ENCODE data around the gene RBP2. TPM values are rescaled to one million over a fixed set of nuclear protein-coding genes. Genes with fewer than 3 reads are reported as not detected.

Gene RBP2
- total RNA-seq, 4 donors from 2014 or later: not detected

DNA sequence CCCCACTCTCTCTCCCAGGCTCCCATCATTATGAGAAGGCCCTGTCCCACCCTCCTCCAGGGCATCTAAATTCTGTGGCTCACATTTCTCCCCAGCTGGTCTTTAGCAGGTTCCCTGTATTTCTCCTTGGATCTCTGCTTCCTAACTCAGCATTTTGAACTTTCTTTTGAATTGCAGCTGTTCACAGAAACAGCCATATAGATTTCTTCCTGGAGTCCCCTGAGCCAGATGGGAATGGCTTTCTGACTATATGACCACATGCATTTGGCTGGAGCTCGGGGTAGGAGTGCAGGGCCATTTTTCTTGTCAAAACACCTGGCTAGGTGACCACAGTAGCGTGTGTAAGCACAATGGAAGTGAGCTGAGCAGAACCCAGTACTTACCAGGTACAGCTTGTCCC is 22.0 kb downstream of the RBP2 start:
- TF ChIP-seq POLR2A (IDR thresholded peaks at IDR 0.05): no peak
- TF ChIP-seq, protein P1, sequence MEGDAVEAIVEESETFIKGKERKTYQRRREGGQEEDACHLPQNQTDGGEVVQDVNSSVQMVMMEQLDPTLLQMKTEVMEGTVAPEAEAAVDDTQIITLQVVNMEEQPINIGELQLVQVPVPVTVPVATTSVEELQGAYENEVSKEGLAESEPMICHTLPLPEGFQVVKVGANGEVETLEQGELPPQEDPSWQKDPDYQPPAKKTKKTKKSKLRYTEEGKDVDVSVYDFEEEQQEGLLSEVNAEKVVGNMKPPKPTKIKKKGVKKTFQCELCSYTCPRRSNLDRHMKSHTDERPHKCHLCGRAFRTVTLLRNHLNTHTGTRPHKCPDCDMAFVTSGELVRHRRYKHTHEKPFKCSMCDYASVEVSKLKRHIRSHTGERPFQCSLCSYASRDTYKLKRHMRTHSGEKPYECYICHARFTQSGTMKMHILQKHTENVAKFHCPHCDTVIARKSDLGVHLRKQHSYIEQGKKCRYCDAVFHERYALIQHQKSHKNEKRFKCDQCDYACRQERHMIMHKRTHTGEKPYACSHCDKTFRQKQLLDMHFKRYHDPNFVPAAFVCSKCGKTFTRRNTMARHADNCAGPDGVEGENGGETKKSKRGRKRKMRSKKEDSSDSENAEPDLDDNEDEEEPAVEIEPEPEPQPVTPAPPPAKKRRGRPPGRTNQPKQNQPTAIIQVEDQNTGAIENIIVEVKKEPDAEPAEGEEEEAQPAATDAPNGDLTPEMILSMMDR (IDR thresholded peaks at IDR 0.05): no peak
- WGBS, 2 donors: 84 to 86% methylated on average over 2 of the region's 2 CpGs
- H3K4me3 ChIP-seq (ENCODE audit: low read depth, poor library complexity, severe bottlenecking): no peak overlapping the region
- intact Hi-C loops (cut with DNase I; ENCODE audit: low total_unique reads): no loop called here
- no peak for DNase-seq (ENCODE audit: low spot score in 2 of 2)

DNA sequence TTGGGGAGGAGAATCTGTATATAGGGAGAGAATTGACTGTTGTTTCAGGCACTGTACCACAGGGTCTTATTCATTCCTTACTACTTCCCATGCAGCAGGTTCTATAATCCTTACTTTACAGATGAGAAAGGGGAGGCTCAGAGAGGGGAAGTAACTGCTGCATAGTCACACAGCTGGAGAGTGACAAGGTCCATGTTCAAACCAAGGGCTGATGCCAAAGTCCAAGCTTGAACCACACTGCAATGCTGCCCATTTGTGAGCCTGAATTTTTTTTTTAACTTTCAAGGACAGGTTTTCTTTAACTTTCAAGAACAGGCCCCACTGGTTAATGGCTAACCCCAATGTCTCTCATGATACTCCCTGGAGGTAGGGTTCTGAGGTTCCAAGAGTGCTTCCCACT is 26.2 kb downstream of the RBP2 start:
- TF ChIP-seq POLR2A (IDR thresholded peaks at IDR 0.05): no peak
- TF ChIP-seq, protein P1 (IDR thresholded peaks at IDR 0.05): no peak

DNA sequence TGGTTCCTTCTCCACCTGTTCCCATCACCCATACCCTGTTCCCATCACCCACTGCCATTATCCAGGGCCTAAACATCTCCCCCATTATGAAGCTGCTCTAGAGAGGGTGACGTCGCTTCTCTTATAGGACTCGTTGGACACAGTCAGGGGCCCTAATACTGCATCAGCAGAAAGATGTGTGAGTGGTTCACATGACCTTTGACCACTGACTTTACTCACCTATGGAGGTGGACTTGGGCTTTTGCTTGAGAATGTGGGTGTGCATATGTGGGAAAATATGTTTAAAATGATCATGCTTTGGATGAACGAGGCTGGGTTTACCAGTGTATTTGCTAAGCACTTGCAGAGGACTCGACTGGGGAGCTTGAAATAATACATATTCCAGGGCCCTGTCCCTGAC is 26.8 kb downstream of the RBP2 start:
- H3K4me3 ChIP-seq (ENCODE audit: low read depth, poor library complexity, severe bottlenecking): no peak overlapping the region
- intact Hi-C loops (cut with DNase I; ENCODE audit: low total_unique reads): no loop called here
- no peak for TF ChIP-seq POLR2A (IDR thresholded peaks at IDR 0.05)
- TF ChIP-seq, protein P1 (IDR thresholded peaks at IDR 0.05): no peak
- 95 to 98% methylated on average over 5 of the region's 5 CpGs for WGBS, 2 donors
- no peak for DNase-seq (ENCODE audit: low spot score in 2 of 2)

More for the DNA sequence above, 26.2 kb downstream of the RBP2 start:
- intact Hi-C loops (cut with DNase I; ENCODE audit: low total_unique reads): no loop called here
- no peak overlapping the region for H3K4me3 ChIP-seq (ENCODE audit: low read depth, poor library complexity, severe bottlenecking)
- no peak for DNase-seq (ENCODE audit: low spot score in 2 of 2)

DNA sequence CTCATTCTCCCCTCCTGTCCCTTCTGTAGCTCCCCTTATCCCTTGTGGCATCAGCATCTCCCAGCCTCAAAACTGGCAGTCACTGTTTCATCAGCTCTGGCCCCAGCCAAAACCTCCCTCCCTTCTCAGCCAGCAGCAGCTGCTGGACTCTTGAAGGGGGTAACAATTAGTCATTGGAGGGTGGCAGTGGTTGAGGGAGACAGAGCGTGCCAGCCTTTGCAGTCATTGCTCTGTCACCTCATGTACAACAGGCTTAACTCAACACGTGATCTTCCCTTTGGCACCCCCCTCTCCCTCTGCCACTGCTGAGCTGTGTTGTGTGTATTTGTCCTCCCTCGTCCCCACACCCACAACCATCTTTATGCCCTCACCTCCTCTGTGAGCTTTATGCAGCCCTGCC is 28.2 kb downstream of the RBP2 start:
- H3K4me3 ChIP-seq (ENCODE audit: low read depth, poor library complexity, severe bottlenecking): no peak overlapping the region
- intact Hi-C loops (cut with DNase I; ENCODE audit: low total_unique reads): no loop called here
- TF ChIP-seq, protein P1 (IDR thresholded peaks at IDR 0.05): no peak
- TF ChIP-seq POLR2A (IDR thresholded peaks at IDR 0.05): no peak
- no peak for DNase-seq (ENCODE audit: low spot score in 2 of 2)
- 62 to 80% methylated on average over 3 of the region's 3 CpGs for WGBS, 2 donors

DNA sequence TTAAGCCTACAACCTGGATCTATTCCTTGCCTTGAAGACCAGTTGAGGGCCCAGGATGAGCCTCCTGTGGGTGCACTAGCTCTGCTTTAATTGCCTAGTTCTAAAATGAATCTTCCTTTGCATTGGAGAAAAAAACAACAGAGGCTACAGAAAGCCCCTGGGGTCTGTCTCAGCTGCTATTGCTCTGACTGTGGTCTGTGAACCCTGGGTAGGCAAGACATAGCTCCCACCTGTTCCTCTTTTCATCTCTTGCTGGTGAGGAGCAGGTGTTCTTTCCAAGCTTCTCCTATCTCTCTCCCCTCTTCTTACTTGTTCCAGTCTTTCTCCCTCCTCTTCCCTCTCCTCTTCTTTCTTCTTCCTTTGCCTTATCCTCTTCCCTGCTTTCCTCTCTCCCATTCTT is 28.8 kb downstream of the RBP2 start:
- TF ChIP-seq, protein P1 (IDR thresholded peaks at IDR 0.05): no peak
- no peak for TF ChIP-seq POLR2A (IDR thresholded peaks at IDR 0.05)
- no peak for DNase-seq (ENCODE audit: low spot score in 2 of 2)
- H3K4me3 ChIP-seq (ENCODE audit: low read depth, poor library complexity, severe bottlenecking): no peak overlapping the region
- intact Hi-C loops (cut with DNase I; ENCODE audit: low total_unique reads): no loop called here

DNA sequence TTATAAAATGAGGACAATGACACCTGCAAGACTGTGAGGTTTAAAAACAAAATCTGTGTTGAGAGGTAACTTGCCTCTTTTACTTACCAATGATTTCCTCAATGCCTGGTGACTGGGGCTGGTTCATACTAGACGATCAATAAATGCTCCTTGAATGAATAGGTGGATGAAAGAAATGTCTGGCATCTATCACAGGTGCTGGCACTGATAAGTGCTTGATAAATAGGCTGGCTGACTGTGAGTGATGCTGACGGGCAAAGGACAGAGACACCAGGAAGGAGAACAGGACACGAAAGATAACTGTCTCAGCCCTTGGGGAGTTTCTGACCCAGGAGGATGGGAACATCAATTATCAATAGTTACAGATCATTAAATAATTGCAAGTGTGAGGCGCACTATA is 31.9 kb downstream of the RBP2 start:
- TF ChIP-seq POLR2A (IDR thresholded peaks at IDR 0.05): no peak
- TF ChIP-seq, protein P1 (IDR thresholded peaks at IDR 0.05): no peak
- intact Hi-C loops (cut with DNase I; ENCODE audit: low total_unique reads): no loop called here
- WGBS, 2 donors: 92 to 95% methylated on average over 4 of the region's 4 CpGs
- DNase-seq (ENCODE audit: low spot score in 2 of 2): no peak
- H3K4me3 ChIP-seq (ENCODE audit: low read depth, poor library complexity, severe bottlenecking): no peak overlapping the region

All from lower leg skin (tissue), 4 donors.